AG04450 (cell line): ENCODE measurements around the gene PCNX2. TPM values are rescaled to one million over a fixed set of nuclear protein-coding genes. Genes with fewer than 3 reads are reported as not detected.

ENCODE experiments used
- CTCF ChIA-PET: fragments of 300-600, 350-600 bp; formaldehyde crosslinking; extraction: SDS; loops from one replicate; lab custom pipeline; 2022; ENCODE audit warnings: antibody characterized with exemption, inconsistent platforms; lab: Charles Lee
- POLR2A ChIA-PET: fragments of 350-600 bp; formaldehyde crosslinking; extraction: SDS; loops from one replicate; lab custom pipeline; 2021; ENCODE audit warnings: antibody characterized with exemption, inconsistent platforms; lab: Yijun Ruan, JAX
- DNase-seq: peaks from one replicate; pipeline ENCODE4 v3.0.0-alpha.2; 2011; ENCODE audit warnings: low read depth, low spot score
- H3K27ac ChIP-seq: one replicate; pipeline ENCODE4 v1.5.1; 2012; ENCODE audit warnings: low read depth, low read length, control low read depth
- H3K27me3 ChIP-seq: one replicate; pipeline ENCODE4 v1.6.0; 2012; ENCODE audit warnings: low read length; ENCODE audit not compliant: control insufficient read depth, insufficient read depth
- H3K4me3 ChIP-seq: 2 replicates; pipeline ENCODE4 v1.5.1; 2011; ENCODE audit warnings: mild to moderate bottlenecking, low read depth, low read length, control low read depth
- H3K9me3 ChIP-seq: 2 replicates; pipeline ENCODE4 v1.5.1; 2012; ENCODE audit warnings: low read length; ENCODE audit not compliant: control insufficient read depth, insufficient read depth
- CTCF ChIP-seq: IDR thresholded peaks from 2 replicates; pipeline ENCODE4 v1.5.1; 2011; ENCODE audit warnings: low read depth, low read length, control low read depth, inconsistent platforms
- polyA plus RNA-seq: library from polyadenylated mRNA; depleted of rRNA; stranded (reverse); fragments of >200 nt; gene quantifications from 2 replicates; pipeline ENCODE4 v1.2.3, GENCODE V29; 2011

Gene PCNX2
- polyA plus RNA-seq, 1 experiment = 29.8 TPM

GRCh38 chr1:232950197-232951176 is 345.0 kb downstream of the PCNX2 start, which contains the start of gene NTPCR:
Gene NTPCR, plus strand, starts transcription at chr1:232950611. Its CDS starts 100 bp downstream, at chr1:232950711.
- Histone ChIP-seq H3K27me3 (no peaks in the 10 kb centered on the region), H3K9me3 (no peaks in the 10 kb centered on the region; the same call in 1 of the 2 replicates), H3K27ac (peak within 1 kb of the TSS; percentile 88), H3K4me3 (peak within 1 kb of the TSS; percentile 81)
- TF ChIP-seq CTCF = peak; percentile 22; the same call in 1 of the 2 replicates
- peak; percentile 83 for DNase-seq
- ChIA-PET POLR2A (interaction anchor here (0.6 kb wide), 1 partner anchor 316 kb away, joined by 3 read pairs; no protein-coding TSS in a partner anchor), CTCF (interaction anchor here (1.1 kb wide), 1 partner anchor 96 kb away, joined by 3 read pairs; no protein-coding TSS in a partner anchor)

- no peaks in the 10 kb centered on the region for H3K27me3 ChIP-seq
- CTCF ChIA-PET = interaction anchor here (1.1 kb wide), 1 partner anchor 312 kb away, joined by 5 read pairs; no protein-coding TSS in a partner anchor
- peak overlapping the region; percentile 88 for H3K27ac ChIP-seq
- POLR2A ChIA-PET = no interaction called here
- no peaks in the 10 kb centered on the region; the same call in 1 of the 2 replicates for H3K9me3 ChIP-seq
- no peak for DNase-seq
- no peak for TF ChIP-seq CTCF
- peak overlapping the region; percentile 81 for H3K4me3 ChIP-seq
Measured at GRCh38 chr1:232949636-232950196, 345.8 kb downstream of the PCNX2 start.

- H3K9me3 ChIP-seq = no peaks in the 10 kb centered on the region
- CTCF ChIA-PET = interaction anchor here (1.5 kb wide), 1 partner anchor 9 kb away, joined by 4 read pairs; no protein-coding TSS in a partner anchor
- no peak for TF ChIP-seq CTCF
- no peak for DNase-seq
- POLR2A ChIA-PET = no interaction called here
- H3K4me3 ChIP-seq = no peak overlapping the region
- H3K27me3 ChIP-seq = no peaks in the 10 kb centered on the region
- H3K27ac ChIP-seq = no peak overlapping the region
Measured at GRCh38 chr1:232944347-232944746, 351.2 kb downstream of the PCNX2 start.

- Histone ChIP-seq H3K27ac (no peak overlapping the region), H3K9me3 (no peaks in the 10 kb centered on the region), H3K4me3 (no peak overlapping the region), H3K27me3 (no peaks in the 10 kb centered on the region)
- POLR2A ChIA-PET = no interaction called here
- no peak for TF ChIP-seq CTCF
- DNase-seq = no peak
- CTCF ChIA-PET = interaction anchor here (1.5 kb wide), 1 partner anchor 10 kb away, joined by 4 read pairs; no protein-coding TSS in a partner anchor
Measured at GRCh38 chr1:232943679-232944252, 351.8 kb downstream of the PCNX2 start.
